ENCODE results near the gene ARHGAP15. TPM values are rescaled to one million over a fixed set of nuclear protein-coding genes. Genes with fewer than 3 reads are reported as not detected.

ARHGAP15 gene
- total RNA-seq, 3 donors from 2014 or later (not counting 1 experiment from before 2014, with no cell fraction given): 148 to 168 (median 165) TPM

GRCh38 chr2:143162123-143162837, 33.1 kb downstream of the ARHGAP15 start:
- 68% methylated on average over 12 of the region's 12 CpGs for WGBS (ENCODE audit: insufficient coverage)
- peaks cover 10% of the 10 kb centered on the region for H3K36me3 ChIP-seq (ENCODE audit: control insufficient read depth, insufficient read depth, low read length)
- no peaks in the 10 kb centered on the region for H3K27me3 ChIP-seq (ENCODE audit: control insufficient read depth, insufficient read depth, low read length)
- peaks cover 80 to 82% of the 10 kb centered on the region in 2 donors for H3K4me1 Mint-ChIP-seq
- no peaks in the 10 kb centered on the region for H3K9me3 Mint-ChIP-seq
- H3K36me3 Mint-ChIP-seq: no peaks in the 10 kb centered on the region
- no peak overlapping the region for H3K4me3 Mint-ChIP-seq
- ATAC-seq: peak; percentile 84 to 95 (median 92)
- no peaks in the 10 kb centered on the region for H3K9me3 ChIP-seq (ENCODE audit: control insufficient read depth, insufficient read depth, low read length)
- H3K27ac ChIP-seq (ENCODE audit: low read length): no peak overlapping the region
- no peaks in the 10 kb centered on the region for H3K27me3 Mint-ChIP-seq (ENCODE audit: low read depth in 2 of 2)
- intact Hi-C loops (cut with micrococcal nuclease): loop anchor here (1.0 to 2.0 kb wide), 3 partner anchors 51 to 97 kb away; no protein-coding TSS in a partner anchor
- H3K4me3 ChIP-seq (ENCODE audit: low read length): no peak overlapping the region
- H3K27ac Mint-ChIP-seq: peak overlapping the region; percentile 37 to 78
- H3K4me1 ChIP-seq (ENCODE audit: control insufficient read depth, insufficient read depth, low read length): peaks cover 4% of the 10 kb centered on the region
- peak in 1 of 2 donors; percentile 85 for DNase-seq
- TF ChIP-seq CTCF (IDR thresholded peaks at IDR 0.05): peak; percentile 40

- Mint-ChIP-seq H3K4me1 (peaks cover 79 to 82% of the 10 kb centered on the region in 2 donors), H3K9me3 (no peaks in the 10 kb centered on the region), H3K27me3 (ENCODE audit: low read depth in 2 of 2) (no peaks in the 10 kb centered on the region), H3K27ac (no peak overlapping the region), H3K4me3 (no peak overlapping the region), H3K36me3 (no peaks in the 10 kb centered on the region)
- no peak overlapping the region for H3K27ac ChIP-seq (ENCODE audit: low read length)
- DNase-seq (no peak), ATAC-seq (no peak)
- H3K4me1 ChIP-seq (ENCODE audit: control insufficient read depth, insufficient read depth, low read length): peaks cover 6% of the 10 kb centered on the region
- H3K9me3 ChIP-seq (ENCODE audit: control insufficient read depth, insufficient read depth, low read length): no peaks in the 10 kb centered on the region
- H3K36me3 ChIP-seq (ENCODE audit: control insufficient read depth, insufficient read depth, low read length): peaks cover 10% of the 10 kb centered on the region
- H3K4me3 ChIP-seq (ENCODE audit: low read length): no peak overlapping the region
- no CpG with 5 or more reads among the region's 1 CpG for WGBS (ENCODE audit: insufficient coverage)
- intact Hi-C loops (cut with micrococcal nuclease): loop anchor here (1.0 to 2.0 kb wide), 3 partner anchors 52 to 96 kb away; no protein-coding TSS in a partner anchor
- H3K27me3 ChIP-seq (ENCODE audit: control insufficient read depth, insufficient read depth, low read length): no peaks in the 10 kb centered on the region
- no peak for TF ChIP-seq CTCF (IDR thresholded peaks at IDR 0.05)
Measured at GRCh38 chr2:143162997-143163396, 33.8 kb downstream of the ARHGAP15 start.

- peaks cover 4% of the 10 kb centered on the region for H3K4me1 ChIP-seq (ENCODE audit: control insufficient read depth, insufficient read depth, low read length)
- no peak for TF ChIP-seq CTCF (IDR thresholded peaks at IDR 0.05)
- Mint-ChIP-seq H3K4me1 (peaks cover 74 to 77% of the 10 kb centered on the region in 2 donors), H3K27ac (peak overlapping the region in 1 of 2 donors; percentile 35), H3K9me3 (no peaks in the 10 kb centered on the region), H3K36me3 (no peaks in the 10 kb centered on the region), H3K4me3 (no peak overlapping the region), H3K27me3 (ENCODE audit: low read depth in 2 of 2) (no peaks in the 10 kb centered on the region)
- peaks cover 10% of the 10 kb centered on the region for H3K36me3 ChIP-seq (ENCODE audit: control insufficient read depth, insufficient read depth, low read length)
- DNase-seq: no peak
- no peak overlapping the region for H3K4me3 ChIP-seq (ENCODE audit: low read length)
- intact Hi-C loops (cut with micrococcal nuclease): loop anchor here (2.0 kb wide), 2 partner anchors 53 to 95 kb away; no protein-coding TSS in a partner anchor
- no peak for ATAC-seq
- no peak overlapping the region for H3K27ac ChIP-seq (ENCODE audit: low read length)
- no peaks in the 10 kb centered on the region for H3K27me3 ChIP-seq (ENCODE audit: control insufficient read depth, insufficient read depth, low read length)
- WGBS (ENCODE audit: insufficient coverage): 82% methylated on average over 4 of the region's 4 CpGs
- H3K9me3 ChIP-seq (ENCODE audit: control insufficient read depth, insufficient read depth, low read length): no peaks in the 10 kb centered on the region
Measured at GRCh38 chr2:143163499-143163898, 34.3 kb downstream of the ARHGAP15 start.

Measured in natural killer cell (primary cell).